H1 (cell line): Measurements from ENCODE around the gene LRG1.

ENCODE experiments used
- ATF2 ChIP-seq: IDR thresholded peaks from 2 replicates; pipeline ENCODE4 v1.6.1; 2012; ENCODE audit warnings: low read length, inconsistent platforms
- BACH1 ChIP-seq: IDR thresholded peaks from 2 replicates; pipeline ENCODE4 v1.6.1; 2012; ENCODE audit warnings: low read length, improper control_type of control experiment
- CHD2 ChIP-seq: IDR thresholded peaks from 2 replicates; pipeline ENCODE4 v1.6.1; 2012; ENCODE audit warnings: low read length, improper control_type of control experiment
- CTCF ChIP-seq, 3 experiments: IDR thresholded peaks; 1 replicate in 2 of 3; 2 replicates in 1 of 3; pipeline versions ENCODE4 v1.5.1 to v1.6.1; 2011; ENCODE audit warnings: low read length in 3 of 3, mild to moderate bottlenecking in 3 of 3, inconsistent platforms in 2 of 3, low read depth in 1 of 3, moderate library complexity in 1 of 3; ENCODE audit not compliant: insufficient read depth in 1 of 3; ENCODE audit errors: control extremely low read depth in 1 of 3
- GABPA ChIP-seq: IDR thresholded peaks from 2 replicates; pipeline ENCODE4 v1.6.1; 2011; ENCODE audit warnings: mild to moderate bottlenecking, low read length, moderate library complexity, borderline replicate concordance; ENCODE audit not compliant: insufficient read depth
- MAFK ChIP-seq: IDR thresholded peaks from 2 replicates; pipeline ENCODE4 v1.6.1; 2012; ENCODE audit warnings: low read depth, mild to moderate bottlenecking, improper control_type of control experiment, low read length
- MAX ChIP-seq: IDR thresholded peaks from 2 replicates; pipeline ENCODE4 v1.6.1; 2012; ENCODE audit warnings: inconsistent platforms
- POLR2A ChIP-seq, 2 experiments: IDR thresholded peaks; 1 replicate in 1 of 2; 2 replicates in 1 of 2; pipeline ENCODE4 v1.6.1; 2011; ENCODE audit warnings: low read depth in 2 of 2, low read length in 2 of 2, mild to moderate bottlenecking in 2 of 2; ENCODE audit errors: control extremely low read depth in 1 of 2
- POLR2AphosphoS5 ChIP-seq: IDR thresholded peaks from 2 replicates; pipeline ENCODE4 v1.6.1; 2011; ENCODE audit warnings: low read depth, low read length
- SIN3A ChIP-seq, 2 experiments: IDR thresholded peaks in 1 of 2; conservative IDR thresholded peaks in 1 of 2; 2 replicates each; pipeline ENCODE4 v1.6.1; 2011 to 2012; ENCODE audit warnings: low read length in 2 of 2, improper control_type of control experiment in 1 of 2, low read depth in 1 of 2, mild to moderate bottlenecking in 1 of 2

GRCh38 chr19:4582980-4583842 lies 43.4 kb upstream of the LRG1 start:
- TF ChIP-seq POLR2AphosphoS5, result no peak
- TF ChIP-seq MAFK, result no peak
- TF ChIP-seq CTCF (IDR thresholded peaks at IDR 0.05; ENCODE audit: control extremely low read depth in 1 of 3, insufficient read depth in 1 of 3, low read depth in 1 of 3, low read length in 3 of 3), result no peak
- TF ChIP-seq BACH1, result no peak
- TF ChIP-seq ATF2, result no peak
- no peak for TF ChIP-seq MAX
- TF ChIP-seq SIN3A (conservative IDR thresholded peaks at IDR 0.05 in 1 of 2, IDR thresholded peaks at IDR 0.05 in 1 of 2; ENCODE audit: low read depth in 1 of 2, low read length in 2 of 2), result no peak
- no peak for TF ChIP-seq CHD2
- no peak for TF ChIP-seq POLR2A (IDR thresholded peaks at IDR 0.05; ENCODE audit: control extremely low read depth in 1 of 2, low read depth in 2 of 2, low read length in 2 of 2)
- no peak for TF ChIP-seq GABPA
